Panc1 (cell line): ENCODE results near the gene GPC3. TPM values are rescaled to one million over a fixed set of nuclear protein-coding genes. Genes with fewer than 3 reads are reported as not detected.

Experiments used
- ATAC-seq: fragments of 200-7000 bp; cut with Tn5 transposase; 2 replicates; pipeline ENCODE4 v1.9.1; 2020; ENCODE audit warnings: mild to moderate bottlenecking, moderate library complexity
- BruUV-seq: library from RNA; stranded (reverse); fragments of 400-500 nt; replicated peaks from 2 replicates; lab custom pipeline; 2021; lab: Mats Ljungman, UMichigan
- CTCF ChIA-PET: fragments of 300-600 bp; sonication (Branson Sonifier 250); formaldehyde crosslinking; loops from one replicate; lab custom pipeline; 2022; ENCODE audit warnings: antibody characterized with exemption; lab: Charles Lee
- POLR2A ChIA-PET: fragments of 300-600 bp; sonication (Branson Sonifier 250); formaldehyde crosslinking; loops from one replicate; lab custom pipeline; 2022; ENCODE audit warnings: antibody characterized with exemption; lab: Charles Lee
- DNase-seq: peaks from one replicate; pipeline ENCODE4 v3.0.0-alpha.2; 2010; ENCODE audit warnings: low read depth, low spot score
- H3K27ac ChIP-seq: 2 replicates; pipeline ENCODE4 v1.5.1; 2011; ENCODE audit warnings: mild to moderate bottlenecking, low read length, inconsistent platforms
- H3K27me3 ChIP-seq: fragments of 200-500 bp; sonication (Bioruptor generic); 2 replicates; pipeline ENCODE4 v1.6.0; 2014; ENCODE audit warnings: low read length, inconsistent platforms; ENCODE audit not compliant: control insufficient read depth, insufficient read depth
- H3K36me3 ChIP-seq: fragments of 200-500 bp; sonication (Bioruptor generic); 2 replicates; pipeline ENCODE4 v1.5.1; 2014; ENCODE audit warnings: inconsistent platforms, mild to moderate bottlenecking, low read length, moderate library complexity; ENCODE audit not compliant: control insufficient read depth, insufficient read depth
- H3K4me1 ChIP-seq: 2 replicates; pipeline ENCODE4 v1.5.1; 2011; ENCODE audit warnings: inconsistent platforms, mild to moderate bottlenecking, low read length, moderate library complexity; ENCODE audit not compliant: control insufficient read depth, insufficient read depth
- H3K4me3 ChIP-seq, 2 experiments: 2 replicates each; pipeline ENCODE4 v1.5.1; 2011 to 2012; ENCODE audit warnings: low read depth in 2 of 2, low read length in 2 of 2, mild to moderate bottlenecking in 2 of 2, inconsistent platforms in 1 of 2, moderate library complexity in 1 of 2
- H3K9me3 ChIP-seq: fragments of 200-500 bp; sonication (Bioruptor generic); 2 replicates; pipeline ENCODE4 v1.5.1; 2014; ENCODE audit warnings: low read depth, mild to moderate bottlenecking, inconsistent platforms, low read length, moderate library complexity; ENCODE audit not compliant: control insufficient read depth, insufficient read depth
- POLR2AphosphoS5 ChIP-seq: IDR thresholded peaks from 2 replicates; pipeline ENCODE4 v1.6.1; 2012; ENCODE audit warnings: mild to moderate bottlenecking, low read depth, low read length, moderate library complexity
- SIN3A ChIP-seq: IDR thresholded peaks from 2 replicates; pipeline ENCODE4 v1.6.1; 2012; ENCODE audit warnings: low read depth, mild to moderate bottlenecking, low read length, moderate library complexity, borderline replicate concordance; ENCODE audit not compliant: insufficient read depth
- TCF7L2 ChIP-seq: IDR thresholded peaks from 2 replicates; pipeline ENCODE4 v1.6.1; 2011; ENCODE audit warnings: mild to moderate bottlenecking, low read depth, low read length, inconsistent platforms
- in situ Hi-C: cut with HindIII; loops from 2 replicates; pipeline ENCODE4 v1.10.0; 2016; ENCODE audit warnings: low sequenced_read_pairs, low pct_unique_long_range_greater_than_20kb
- intact Hi-C: fragments of 100-400 bp; cut with micrococcal nuclease; formaldehyde crosslinking; loops from one replicate; pipeline ENCODE4 v1.10.0; 2022; ENCODE audit not compliant: unreplicated experiment
- total RNA-seq: library from RNA; stranded (reverse); gene quantifications from one replicate; pipeline ENCODE4 v1.2.1, GENCODE V29; 2021; ENCODE audit not compliant: unreplicated experiment
- TF ChIP-seq, protein P1 (sequence below): fragments of 450-650 bp; IDR thresholded peaks from 2 replicates; pipeline ENCODE4 v1.5.1; 2017; ENCODE audit warnings: mild to moderate bottlenecking
- TF ChIP-seq, protein P2 (sequence below), 2 experiments: IDR thresholded peaks; 2 replicates each; pipeline ENCODE4 v1.6.1; 2011 to 2012; ENCODE audit warnings: low read depth in 2 of 2, control low read depth in 1 of 2, low read length in 1 of 2, mild to moderate bottlenecking in 1 of 2, moderate library complexity in 1 of 2; ENCODE audit not compliant: insufficient read depth in 1 of 2

GPC3 gene
- total RNA-seq, 1 experiment from 2014 or later: 0.95 TPM

DNA sequence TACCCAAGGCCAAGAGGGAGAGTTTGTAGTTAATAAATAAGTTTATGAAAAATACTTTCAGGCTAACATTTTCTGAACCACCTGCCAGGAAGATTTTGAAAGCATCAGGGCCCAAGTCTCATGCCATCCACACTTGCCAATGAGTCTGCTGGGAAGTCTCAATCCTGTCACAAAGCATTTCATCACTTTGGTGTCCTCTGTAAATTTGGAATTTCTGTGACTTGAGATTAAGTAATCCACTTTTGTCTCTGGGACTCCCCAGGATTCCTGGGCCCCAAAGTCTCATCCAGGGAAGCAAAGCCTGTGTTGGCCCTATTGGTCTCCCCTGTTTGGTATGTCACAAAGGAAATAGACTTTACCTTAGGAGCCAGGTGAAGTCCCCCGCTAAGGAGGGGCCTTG, 470.9 kb downstream of the GPC3 start:
- Histone ChIP-seq H3K9me3 (no peaks in the 10 kb centered on the region), H3K27me3 (no peaks in the 10 kb centered on the region), H3K36me3 (no peaks in the 10 kb centered on the region), H3K4me1 (no peaks in the 10 kb centered on the region), H3K27ac (no peak overlapping the region), H3K4me3 (no peak overlapping the region)
- ATAC-seq: no peak
- no TSS peak for BruUV-seq
- TF ChIP-seq, protein P1, sequence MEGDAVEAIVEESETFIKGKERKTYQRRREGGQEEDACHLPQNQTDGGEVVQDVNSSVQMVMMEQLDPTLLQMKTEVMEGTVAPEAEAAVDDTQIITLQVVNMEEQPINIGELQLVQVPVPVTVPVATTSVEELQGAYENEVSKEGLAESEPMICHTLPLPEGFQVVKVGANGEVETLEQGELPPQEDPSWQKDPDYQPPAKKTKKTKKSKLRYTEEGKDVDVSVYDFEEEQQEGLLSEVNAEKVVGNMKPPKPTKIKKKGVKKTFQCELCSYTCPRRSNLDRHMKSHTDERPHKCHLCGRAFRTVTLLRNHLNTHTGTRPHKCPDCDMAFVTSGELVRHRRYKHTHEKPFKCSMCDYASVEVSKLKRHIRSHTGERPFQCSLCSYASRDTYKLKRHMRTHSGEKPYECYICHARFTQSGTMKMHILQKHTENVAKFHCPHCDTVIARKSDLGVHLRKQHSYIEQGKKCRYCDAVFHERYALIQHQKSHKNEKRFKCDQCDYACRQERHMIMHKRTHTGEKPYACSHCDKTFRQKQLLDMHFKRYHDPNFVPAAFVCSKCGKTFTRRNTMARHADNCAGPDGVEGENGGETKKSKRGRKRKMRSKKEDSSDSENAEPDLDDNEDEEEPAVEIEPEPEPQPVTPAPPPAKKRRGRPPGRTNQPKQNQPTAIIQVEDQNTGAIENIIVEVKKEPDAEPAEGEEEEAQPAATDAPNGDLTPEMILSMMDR: no peak
- TF ChIP-seq SIN3A: no peak
- in situ Hi-C loops (no loop called here), intact Hi-C loops (no loop called here)
- ChIA-PET CTCF (no interaction called here), POLR2A (no interaction called here)
- DNase-seq: no peak

DNA sequence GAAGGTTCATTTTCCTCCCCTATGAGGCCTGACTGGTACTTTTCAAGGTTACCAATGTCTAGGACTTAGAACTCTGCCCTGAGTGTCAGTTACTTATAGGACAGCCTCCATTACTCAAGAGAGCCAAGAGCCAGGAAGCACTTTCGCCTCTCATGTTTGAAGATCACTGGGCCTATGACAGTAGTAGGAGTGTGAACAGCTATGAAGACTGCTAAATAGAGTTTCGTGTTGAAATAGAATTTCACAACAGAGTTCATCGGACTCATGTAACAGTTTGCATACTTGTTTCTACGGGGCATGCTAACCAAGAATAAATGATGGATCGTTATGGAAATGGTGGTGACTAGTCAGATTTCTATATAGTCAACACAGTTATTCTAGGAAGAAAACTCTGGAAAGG, 472.3 kb downstream of the GPC3 start:
- Histone ChIP-seq H3K27me3 (no peaks in the 10 kb centered on the region), H3K27ac (no peak overlapping the region), H3K4me1 (no peaks in the 10 kb centered on the region), H3K9me3 (no peaks in the 10 kb centered on the region), H3K36me3 (no peaks in the 10 kb centered on the region), H3K4me3 (no peak overlapping the region)
- no TSS peak for BruUV-seq
- intact Hi-C loops (no loop called here), in situ Hi-C loops (no loop called here)
- TF ChIP-seq SIN3A (no peak), POLR2AphosphoS5 (no peak), TCF7L2 (no peak)
- TF ChIP-seq, protein P1: no peak
- TF ChIP-seq, protein P2, sequence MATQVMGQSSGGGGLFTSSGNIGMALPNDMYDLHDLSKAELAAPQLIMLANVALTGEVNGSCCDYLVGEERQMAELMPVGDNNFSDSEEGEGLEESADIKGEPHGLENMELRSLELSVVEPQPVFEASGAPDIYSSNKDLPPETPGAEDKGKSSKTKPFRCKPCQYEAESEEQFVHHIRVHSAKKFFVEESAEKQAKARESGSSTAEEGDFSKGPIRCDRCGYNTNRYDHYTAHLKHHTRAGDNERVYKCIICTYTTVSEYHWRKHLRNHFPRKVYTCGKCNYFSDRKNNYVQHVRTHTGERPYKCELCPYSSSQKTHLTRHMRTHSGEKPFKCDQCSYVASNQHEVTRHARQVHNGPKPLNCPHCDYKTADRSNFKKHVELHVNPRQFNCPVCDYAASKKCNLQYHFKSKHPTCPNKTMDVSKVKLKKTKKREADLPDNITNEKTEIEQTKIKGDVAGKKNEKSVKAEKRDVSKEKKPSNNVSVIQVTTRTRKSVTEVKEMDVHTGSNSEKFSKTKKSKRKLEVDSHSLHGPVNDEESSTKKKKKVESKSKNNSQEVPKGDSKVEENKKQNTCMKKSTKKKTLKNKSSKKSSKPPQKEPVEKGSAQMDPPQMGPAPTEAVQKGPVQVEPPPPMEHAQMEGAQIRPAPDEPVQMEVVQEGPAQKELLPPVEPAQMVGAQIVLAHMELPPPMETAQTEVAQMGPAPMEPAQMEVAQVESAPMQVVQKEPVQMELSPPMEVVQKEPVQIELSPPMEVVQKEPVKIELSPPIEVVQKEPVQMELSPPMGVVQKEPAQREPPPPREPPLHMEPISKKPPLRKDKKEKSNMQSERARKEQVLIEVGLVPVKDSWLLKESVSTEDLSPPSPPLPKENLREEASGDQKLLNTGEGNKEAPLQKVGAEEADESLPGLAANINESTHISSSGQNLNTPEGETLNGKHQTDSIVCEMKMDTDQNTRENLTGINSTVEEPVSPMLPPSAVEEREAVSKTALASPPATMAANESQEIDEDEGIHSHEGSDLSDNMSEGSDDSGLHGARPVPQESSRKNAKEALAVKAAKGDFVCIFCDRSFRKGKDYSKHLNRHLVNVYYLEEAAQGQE (IDR thresholded peaks at IDR 0.05; ENCODE audit: insufficient read depth in 1 of 2, low read depth in 2 of 2, low read length in 1 of 2): no peak
- CTCF ChIA-PET: interaction anchor here (0.7 kb wide), 1 partner anchor 26 kb away, joined by 6 read pairs; no protein-coding TSS in a partner anchor
- DNase-seq (no peak), ATAC-seq (no peak)
- POLR2A ChIA-PET: no interaction called here
